ENCODE results near the gene FNDC8. TPM values are rescaled to one million over a fixed set of nuclear protein-coding genes. Genes with fewer than 3 reads are reported as not detected.

The FNDC8 gene
- total and polyA plus RNA-seq, 9 of the 15 experiments (the other 6 are each of a cell fraction or from before 2014, with no cell fraction given), result 0.04 TPM; not detected in 8

DNA sequence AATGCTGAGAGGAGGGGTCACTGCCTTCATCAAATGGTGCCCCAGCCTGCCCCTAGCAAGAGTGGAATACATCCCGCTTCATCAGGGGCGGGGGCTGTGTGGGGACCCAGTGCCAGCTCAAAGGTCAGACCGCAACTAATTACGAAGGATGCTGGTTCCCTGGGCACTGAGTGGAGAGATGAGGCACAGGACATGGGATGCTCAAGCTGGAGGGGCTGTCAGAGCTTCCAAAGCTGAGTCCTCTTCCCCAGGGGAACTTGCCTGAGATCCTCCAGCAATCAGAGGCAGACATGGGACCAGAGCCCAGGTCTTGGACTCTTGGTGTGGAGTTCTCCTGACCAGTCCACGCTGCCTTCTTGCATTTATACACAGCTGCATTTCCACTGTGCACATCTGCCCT is 45.1 kb downstream of the FNDC8 start (continued):
- TF ChIP-seq, protein P1, sequence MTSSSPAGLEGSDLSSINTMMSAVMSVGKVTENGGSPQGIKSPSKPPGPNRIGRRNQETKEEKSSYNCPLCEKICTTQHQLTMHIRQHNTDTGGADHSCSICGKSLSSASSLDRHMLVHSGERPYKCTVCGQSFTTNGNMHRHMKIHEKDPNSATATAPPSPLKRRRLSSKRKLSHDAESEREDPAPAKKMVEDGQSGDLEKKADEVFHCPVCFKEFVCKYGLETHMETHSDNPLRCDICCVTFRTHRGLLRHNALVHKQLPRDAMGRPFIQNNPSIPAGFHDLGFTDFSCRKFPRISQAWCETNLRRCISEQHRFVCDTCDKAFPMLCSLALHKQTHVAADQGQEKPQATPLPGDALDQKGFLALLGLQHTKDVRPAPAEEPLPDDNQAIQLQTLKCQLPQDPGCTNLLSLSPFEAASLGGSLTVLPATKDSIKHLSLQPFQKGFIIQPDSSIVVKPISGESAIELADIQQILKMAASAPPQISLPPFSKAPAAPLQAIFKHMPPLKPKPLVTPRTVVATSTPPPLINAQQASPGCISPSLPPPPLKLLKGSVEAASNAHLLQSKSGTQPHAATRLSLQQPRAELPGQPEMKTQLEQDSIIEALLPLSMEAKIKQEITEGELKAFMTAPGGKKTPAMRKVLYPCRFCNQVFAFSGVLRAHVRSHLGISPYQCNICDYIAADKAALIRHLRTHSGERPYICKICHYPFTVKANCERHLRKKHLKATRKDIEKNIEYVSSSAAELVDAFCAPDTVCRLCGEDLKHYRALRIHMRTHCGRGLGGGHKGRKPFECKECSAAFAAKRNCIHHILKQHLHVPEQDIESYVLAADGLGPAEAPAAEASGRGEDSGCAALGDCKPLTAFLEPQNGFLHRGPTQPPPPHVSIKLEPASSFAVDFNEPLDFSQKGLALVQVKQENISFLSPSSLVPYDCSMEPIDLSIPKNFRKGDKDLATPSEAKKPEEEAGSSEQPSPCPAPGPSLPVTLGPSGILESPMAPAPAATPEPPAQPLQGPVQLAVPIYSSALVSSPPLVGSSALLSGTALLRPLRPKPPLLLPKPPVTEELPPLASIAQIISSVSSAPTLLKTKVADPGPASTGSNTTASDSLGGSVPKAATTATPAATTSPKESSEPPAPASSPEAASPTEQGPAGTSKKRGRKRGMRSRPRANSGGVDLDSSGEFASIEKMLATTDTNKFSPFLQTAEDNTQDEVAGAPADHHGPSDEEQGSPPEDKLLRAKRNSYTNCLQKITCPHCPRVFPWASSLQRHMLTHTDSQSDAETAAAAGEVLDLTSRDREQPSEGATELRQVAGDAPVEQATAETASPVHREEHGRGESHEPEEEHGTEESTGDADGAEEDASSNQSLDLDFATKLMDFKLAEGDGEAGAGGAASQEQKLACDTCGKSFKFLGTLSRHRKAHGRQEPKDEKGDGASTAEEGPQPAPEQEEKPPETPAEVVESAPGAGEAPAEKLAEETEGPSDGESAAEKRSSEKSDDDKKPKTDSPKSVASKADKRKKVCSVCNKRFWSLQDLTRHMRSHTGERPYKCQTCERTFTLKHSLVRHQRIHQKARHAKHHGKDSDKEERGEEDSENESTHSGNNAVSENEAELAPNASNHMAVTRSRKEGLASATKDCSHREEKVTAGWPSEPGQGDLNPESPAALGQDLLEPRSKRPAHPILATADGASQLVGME (CRISPR knock-in tag; IDR thresholded peaks at IDR 0.05), result no peak

DNA sequence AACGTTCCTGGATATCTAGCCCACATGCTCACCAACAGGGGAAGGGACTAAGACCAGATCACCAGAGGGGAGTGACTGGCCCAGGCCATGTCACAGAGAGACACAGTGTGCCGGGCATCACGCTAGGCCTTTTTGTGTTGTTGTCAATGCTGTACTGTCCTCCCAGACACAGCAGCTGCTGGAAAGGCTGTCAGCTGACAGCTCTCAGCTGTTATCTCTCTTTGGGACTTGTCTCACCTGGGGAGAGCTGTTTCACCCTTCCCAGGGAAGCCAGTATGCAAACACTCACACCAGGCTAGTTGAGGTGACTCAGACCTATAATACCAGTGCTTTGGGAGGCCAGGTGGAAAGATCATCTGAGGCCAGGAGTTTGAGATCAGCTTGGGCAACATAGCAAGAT is 45.6 kb downstream of the FNDC8 start:
- in situ Hi-C loops (cut with MboI) (loop anchor here (10.0 kb wide), 1 partner anchor 588 kb away; the partner anchor contains the start of gene GAS2L2), intact Hi-C loops (cut with micrococcal nuclease) (no loop called here)
- Histone ChIP-seq H3K36me3 (ENCODE audit: control insufficient read depth, insufficient read depth, low read length) (no peaks in the 10 kb centered on the region), H4K20me1 (replicated peaks; ENCODE audit: control insufficient read depth, insufficient read depth, low read length) (no peaks in the 10 kb centered on the region), H3K27ac (ENCODE audit: extremely low read depth, low read depth, low read length) (no peak overlapping the region), H3K4me1 (replicated peaks in 1 of 2; ENCODE audit: control insufficient read depth in 2 of 2, insufficient read depth in 2 of 2, low read length in 2 of 2) (no peaks in the 10 kb centered on the region; a peak in 1 of 5 replicates), H3K9me3 (replicated peaks; ENCODE audit: control insufficient read depth, insufficient read depth, low read depth, low read length) (no peaks in the 10 kb centered on the region), H3K27me3 (ENCODE audit: control insufficient read depth in 2 of 2, insufficient read depth in 2 of 2, low read length in 2 of 2) (peaks cover 19 to 52% of the 10 kb centered on the region in 2 experiments), H2AFZ (ENCODE audit: low read depth, low read length) (no peak overlapping the region), H3K4me2 (ENCODE audit: insufficient read depth, low read length) (no peak overlapping the region), H3K4me3 (no peak overlapping the region), H3K79me2 (ENCODE audit: control insufficient read depth, insufficient read depth, low read length) (no peaks in the 10 kb centered on the region), H3K9ac (ENCODE audit: insufficient read depth in 1 of 2, low read depth in 2 of 2, low read length in 2 of 2) (no peak overlapping the region), H3K9me1 (ENCODE audit: control insufficient read depth, insufficient read depth, low read length) (no peaks in the 10 kb centered on the region)
- no peak for ATAC-seq
- 0% methylated on average over 3 of the region's 3 CpGs for WGBS (ENCODE audit: insufficient coverage, low coverage, missing lambda C conversion rate)
- no TSS peak for BruUV-seq (replicated peaks)
- no peak for FAIRE-seq
- TF ChIP-seq NFE2 (IDR thresholded peaks at IDR 0.05; ENCODE audit: low read depth) (no peak), ZNF518B (CRISPR knock-in tag; IDR thresholded peaks at IDR 0.05) (no peak), TAL1 (IDR thresholded peaks at IDR 0.05) (no peak), NCOA6 (IDR thresholded peaks at IDR 0.05) (no peak), SMARCE1 (IDR thresholded peaks at IDR 0.05) (no peak)
- no peak for DNase-seq (ENCODE audit: extremely low read depth in 1 of 4, low spot score in 3 of 4)
- ChIA-PET POLR2A (interaction anchor here (0.5 to 1.4 kb wide), 2 partner anchors 10 to 15 kb away, joined by 3 to 4 read pairs; no protein-coding TSS in a partner anchor), CTCF (ENCODE audit: low intra/inter-chr PET ratio) (no interaction called here)
